ENCODE data around the gene SUN1. TPM values are rescaled to one million over a fixed set of nuclear protein-coding genes. Genes with fewer than 3 reads are reported as not detected.
A peak's percentile ranks its signal among the peaks of the same experiment; 100 is the strongest.

SUN1 gene
- total RNA-seq, 1 donor from 2014 or later, result 183 TPM

GRCh38 chr7:903921-904755 lies 71.9 kb downstream of the SUN1 start:
- Histone ChIP-seq H3K27me3 (ENCODE audit: low read depth) (peaks cover 20% of the 10 kb centered on the region), H3K9me3 (replicated peaks) (no peaks in the 10 kb centered on the region), H3K4me3 (peak overlapping the region; percentile 27), H3K27ac (replicated peaks) (no peak overlapping the region), H3K4me1 (peaks cover 11% of the 10 kb centered on the region), H3K36me3 (no peaks in the 10 kb centered on the region)
- no peak for DNase-seq
- intact Hi-C loops (cut with micrococcal nuclease), result no loop called here
- TF ChIP-seq CTCF (IDR thresholded peaks at IDR 0.05; ENCODE audit: borderline replicate concordance), result no peak

DNA sequence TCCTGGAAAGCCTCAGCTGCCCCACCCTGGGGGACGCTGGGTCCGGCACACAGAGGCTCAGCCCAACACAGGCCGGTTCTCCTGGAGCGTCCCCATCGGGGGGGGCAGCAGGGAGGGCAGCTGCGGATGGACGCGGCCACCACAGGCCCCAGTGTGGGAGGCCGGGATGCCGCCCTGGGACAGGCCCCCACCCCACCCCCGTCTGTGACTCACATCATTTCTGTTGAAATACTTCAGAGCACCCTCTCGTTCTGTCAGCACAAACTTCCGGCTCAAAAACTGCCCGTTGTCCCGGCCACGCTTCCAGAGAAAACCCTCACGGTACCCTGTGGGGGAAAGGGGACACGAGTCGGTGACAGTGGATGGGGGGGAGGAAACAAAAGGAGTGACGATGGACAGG lies 72.6 kb downstream of the SUN1 start:
- H3K4me3 ChIP-seq, result peak overlapping the region; percentile 27
- intact Hi-C loops (cut with micrococcal nuclease), result no loop called here

GRCh38 chr7:906776-907157 lies 74.5 kb downstream of the SUN1 start:
- DNase-seq, result no peak
- peaks cover 20% of the 10 kb centered on the region for H3K27me3 ChIP-seq (ENCODE audit: low read depth)
- intact Hi-C loops (cut with micrococcal nuclease), result no loop called here
- H3K4me3 ChIP-seq, result no peak overlapping the region
- peaks cover 3% of the 10 kb centered on the region for H3K4me1 ChIP-seq
- no peaks in the 10 kb centered on the region for H3K9me3 ChIP-seq (replicated peaks)
- TF ChIP-seq CTCF (IDR thresholded peaks at IDR 0.05; ENCODE audit: borderline replicate concordance), result no peak
- H3K36me3 ChIP-seq, result no peaks in the 10 kb centered on the region
- H3K27ac ChIP-seq (replicated peaks), result no peak overlapping the region

More for the DNA sequence above, 72.6 kb downstream of the SUN1 start:
- no peak for TF ChIP-seq CTCF (IDR thresholded peaks at IDR 0.05; ENCODE audit: borderline replicate concordance)
- Histone ChIP-seq H3K9me3 (replicated peaks) (no peaks in the 10 kb centered on the region), H3K36me3 (no peaks in the 10 kb centered on the region), H3K27ac (replicated peaks) (no peak overlapping the region), H3K27me3 (ENCODE audit: low read depth) (peaks cover 20% of the 10 kb centered on the region), H3K4me1 (peaks cover 11% of the 10 kb centered on the region)
- no peak for DNase-seq

GRCh38 chr7:907158-907980 lies 75.1 kb downstream of the SUN1 start:
- DNase-seq, result no peak
- H3K27ac ChIP-seq (replicated peaks), result no peak overlapping the region
- intact Hi-C loops (cut with micrococcal nuclease), result no loop called here
- peaks cover 3% of the 10 kb centered on the region for H3K4me1 ChIP-seq
- no peaks in the 10 kb centered on the region for H3K9me3 ChIP-seq (replicated peaks)
- peaks cover 20% of the 10 kb centered on the region for H3K27me3 ChIP-seq (ENCODE audit: low read depth)
- no peaks in the 10 kb centered on the region for H3K36me3 ChIP-seq
- no peak overlapping the region for H3K4me3 ChIP-seq
- TF ChIP-seq CTCF (IDR thresholded peaks at IDR 0.05; ENCODE audit: borderline replicate concordance), result no peak

GRCh38 chr7:908159-908581 lies 75.9 kb downstream of the SUN1 start:
- peak overlapping the region; percentile 47 for H3K27ac ChIP-seq (replicated peaks)
- peaks cover 3% of the 10 kb centered on the region for H3K4me1 ChIP-seq
- H3K9me3 ChIP-seq (replicated peaks), result no peaks in the 10 kb centered on the region
- TF ChIP-seq CTCF (IDR thresholded peaks at IDR 0.05; ENCODE audit: borderline replicate concordance), result no peak
- no peak for DNase-seq
- peaks cover 18% of the 10 kb centered on the region for H3K27me3 ChIP-seq (ENCODE audit: low read depth)
- H3K36me3 ChIP-seq, result no peaks in the 10 kb centered on the region
- no peak overlapping the region for H3K4me3 ChIP-seq
- intact Hi-C loops (cut with micrococcal nuclease), result no loop called here
